Measurements from ENCODE around the gene TRIM62. TPM values are rescaled to one million over a fixed set of nuclear protein-coding genes. Genes with fewer than 3 reads are reported as not detected.
"Not testable (repeated sequence)": the region's sequence is repeated elsewhere in the genome, so short reads cannot be mapped to it uniquely, and the experiment has no call there.

TRIM62 gene
- total RNA-seq, 4 donors from 2014 or later = 4.0 to 9.0 (median 5.5) TPM

DNA sequence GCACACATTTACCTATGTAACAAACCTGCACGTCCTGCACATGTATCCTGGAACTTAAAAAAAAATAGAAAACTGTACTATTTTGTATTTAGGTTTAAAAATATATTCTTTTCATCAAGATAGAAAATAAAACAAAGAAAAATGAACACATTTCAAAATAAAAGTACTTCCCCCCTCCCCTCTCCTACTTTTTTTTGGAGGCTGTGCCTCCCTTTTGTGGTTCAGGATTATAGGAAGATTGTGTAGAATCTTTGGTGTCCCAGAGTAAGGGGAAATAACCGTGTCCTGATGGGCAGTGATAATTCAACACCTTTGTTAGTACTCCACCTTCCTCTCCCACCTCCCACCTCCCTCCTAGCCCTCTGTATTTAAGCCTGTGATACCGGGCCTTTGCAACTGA, 40.1 kb downstream of the TRIM62 start:
- H3K27me3 ChIP-seq = no peaks in the 10 kb centered on the region
- WGBS, 2 donors (ENCODE audit: low coverage in 1 of 2) = 62 to 87% methylated on average over 2 of the region's 3 CpGs
- TF ChIP-seq POLR2A (IDR thresholded peaks at IDR 0.05) = no peak
- no peak for TF ChIP-seq CTCF (IDR thresholded peaks at IDR 0.05)
- TF ChIP-seq POLR2AphosphoS5 (IDR thresholded peaks at IDR 0.05) = no peak
- no peak for TF ChIP-seq EP300 (IDR thresholded peaks at IDR 0.05)
- H3K9me3 ChIP-seq = no peaks in the 10 kb centered on the region
- ATAC-seq = no peak
- peaks cover 0 to 27% of the 10 kb centered on the region in 2 donors for H3K36me3 ChIP-seq
- H3K4me3 ChIP-seq = no peak overlapping the region
- H3K4me1 ChIP-seq = peaks cover 0 to 27% (median 9%) of the 10 kb centered on the region in 3 donors
- H3K27ac ChIP-seq = peak overlapping the region in 2 of 4 donors; percentile 2 to 27

DNA sequence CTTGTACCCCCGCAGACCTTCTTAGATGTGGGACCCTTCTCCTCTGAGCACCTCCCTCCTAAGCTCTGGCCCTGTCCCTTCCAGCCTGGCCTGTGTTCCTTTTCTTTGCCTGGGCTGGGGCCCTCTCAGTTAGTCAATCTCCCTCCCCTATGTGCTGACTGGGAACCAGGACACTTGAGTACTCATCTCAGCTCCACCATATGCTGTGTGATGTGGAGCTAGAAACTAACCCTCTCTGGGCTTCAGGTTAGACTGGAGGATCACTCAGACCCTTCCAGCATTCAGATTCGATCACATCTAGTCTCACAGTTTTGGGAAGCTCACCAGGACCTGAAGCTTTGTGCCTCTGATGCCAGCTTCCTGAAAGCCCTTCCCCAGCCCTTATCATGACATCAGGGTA, 40.6 kb downstream of the TRIM62 start:
- no peaks in the 10 kb centered on the region for H3K27me3 ChIP-seq
- peaks cover 0 to 22% of the 10 kb centered on the region in 2 donors for H3K36me3 ChIP-seq
- peaks cover 0 to 27% (median 9%) of the 10 kb centered on the region in 3 donors for H3K4me1 ChIP-seq
- H3K27ac ChIP-seq = no peak overlapping the region
- no peak overlapping the region for H3K4me3 ChIP-seq
- TF ChIP-seq CTCF (IDR thresholded peaks at IDR 0.05) = no peak
- TF ChIP-seq POLR2A (IDR thresholded peaks at IDR 0.05) = no peak
- TF ChIP-seq POLR2AphosphoS5 (IDR thresholded peaks at IDR 0.05) = no peak
- TF ChIP-seq EP300 (IDR thresholded peaks at IDR 0.05) = no peak
- H3K9me3 ChIP-seq = no peaks in the 10 kb centered on the region
- 82% methylated on average over 2 of the region's 2 CpGs; no CpG with 5 or more reads in 1 of the 2 donors for WGBS, 2 donors (ENCODE audit: low coverage in 1 of 2)
- ATAC-seq = no peak

DNA sequence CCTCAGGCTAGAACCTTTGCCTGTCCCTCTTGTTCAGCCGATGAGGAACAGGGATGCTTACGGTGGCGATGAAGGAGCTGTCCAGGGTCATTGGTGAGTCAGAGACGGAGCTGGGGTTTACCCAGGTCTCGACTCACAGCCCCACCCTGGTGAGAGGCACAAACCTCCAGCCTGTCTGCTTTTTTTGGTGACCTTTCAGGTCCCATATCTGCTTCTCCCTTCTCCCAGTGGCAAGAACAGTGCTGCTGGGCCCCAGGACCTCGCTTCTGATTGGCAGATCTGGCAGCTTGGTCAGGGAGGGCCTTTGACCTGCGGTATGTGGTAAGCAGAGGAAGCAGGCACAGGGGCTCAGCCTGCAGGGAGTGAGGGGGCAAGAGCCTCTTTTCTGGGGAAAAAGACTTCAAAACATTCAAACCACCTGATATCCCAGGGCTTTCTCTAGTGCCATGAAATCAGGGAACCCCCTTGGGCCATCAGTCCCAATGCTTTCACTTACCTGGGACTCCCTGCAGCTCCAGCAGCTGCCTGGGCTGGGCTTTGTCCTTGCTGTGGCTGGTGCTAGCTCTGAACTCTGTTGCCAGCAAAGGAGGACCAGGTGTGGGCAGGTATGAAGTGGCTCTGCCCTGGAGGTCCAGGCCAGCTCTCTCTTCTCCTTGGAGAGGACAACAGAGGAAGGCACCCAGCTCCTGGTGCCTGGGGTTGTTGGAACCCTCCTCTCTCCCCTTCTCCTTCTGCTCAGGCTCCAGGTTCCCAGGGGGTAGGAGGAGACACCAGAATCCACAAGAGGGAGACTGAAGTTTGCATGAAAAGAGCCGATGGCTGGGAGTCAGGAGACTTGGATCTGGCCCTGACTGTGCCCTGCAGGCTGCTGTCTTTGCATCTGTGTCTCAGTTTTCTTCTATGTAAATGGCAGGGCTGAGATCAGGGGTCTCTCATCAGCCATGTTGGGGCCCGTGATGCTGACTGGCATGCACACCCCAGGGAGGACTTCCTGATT, 41.4 kb downstream of the TRIM62 start:
- Histone ChIP-seq H3K36me3 (peaks cover 0 to 14% of the 10 kb centered on the region in 2 donors), H3K9me3 (no peaks in the 10 kb centered on the region), H3K4me1 (peaks cover 0 to 27% (median 9%) of the 10 kb centered on the region in 3 donors), H3K27ac (no peak overlapping the region), H3K4me3 (no peak overlapping the region), H3K27me3 (no peaks in the 10 kb centered on the region)
- WGBS, 2 donors (ENCODE audit: low coverage in 1 of 2) = 44 to 66% methylated on average over 6 of the region's 9 CpGs
- no peak for ATAC-seq
- TF ChIP-seq EP300 (IDR thresholded peaks at IDR 0.05) (no peak), POLR2A (IDR thresholded peaks at IDR 0.05) (no peak), POLR2AphosphoS5 (IDR thresholded peaks at IDR 0.05) (no peak), CTCF (IDR thresholded peaks at IDR 0.05) (no peak)

GRCh38 chr1:33137800-33138199, 44.0 kb downstream of the TRIM62 start:
- Histone ChIP-seq H3K27me3 (no peaks in the 10 kb centered on the region), H3K4me1 (peaks cover 0 to 14% (median 0%) of the 10 kb centered on the region in 3 donors), H3K9me3 (no peaks in the 10 kb centered on the region), H3K36me3 (peaks cover 0 to 8% of the 10 kb centered on the region in 2 donors), H3K27ac (no peak overlapping the region), H3K4me3 (no peak overlapping the region)
- 45% methylated on average over 4 of the region's 8 CpGs; no CpG with 5 or more reads in 1 of the 2 donors for WGBS, 2 donors (ENCODE audit: low coverage in 1 of 2)
- no peak for ATAC-seq
- TF ChIP-seq CTCF (IDR thresholded peaks at IDR 0.05) = peak in 2 of 4 experiments; percentile 16 to 56
- TF ChIP-seq POLR2A (IDR thresholded peaks at IDR 0.05) = no peak

DNA sequence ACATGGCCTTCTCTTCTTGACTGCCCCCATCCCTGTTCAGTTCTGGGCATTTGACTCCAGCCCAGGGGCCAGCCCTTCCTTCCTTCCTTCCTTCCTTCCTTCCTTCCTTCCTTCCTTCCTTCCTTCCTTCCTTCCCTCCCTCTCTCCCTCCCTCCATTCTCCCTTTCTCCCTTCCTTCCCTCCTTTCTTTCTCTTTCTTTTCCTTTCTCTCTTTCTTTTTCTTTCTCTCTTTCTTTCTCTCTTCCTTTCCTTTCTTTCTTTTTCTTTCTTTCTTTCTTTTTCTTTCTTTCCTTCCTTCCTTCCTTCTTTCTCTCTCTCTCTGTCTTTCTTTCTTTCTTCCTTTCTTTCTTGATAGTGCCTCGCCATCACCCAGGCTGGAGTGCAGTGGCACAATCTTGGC, 45.8 kb downstream of the TRIM62 start:
- H3K9me3 ChIP-seq, H3K27me3 ChIP-seq, H3K4me3 ChIP-seq, H3K27ac ChIP-seq, ATAC-seq, H3K36me3 ChIP-seq, H3K4me1 ChIP-seq: not testable (repeated sequence)
- WGBS, 2 donors (ENCODE audit: low coverage in 1 of 2) = 100% methylated on average over 1 of the region's 1 CpG

Measured in gastroesophageal sphincter (tissue), 4 donors.